Stimulated activated CD8-positive, alpha-beta memory T cell treated with anti-CD3 and anti-CD28 coated beads, Interleukin-2, amount 100 ng/mL, for 1 hour (primary cell): ENCODE data around the gene ASPRV1.
"Not testable (repeated sequence)": the region's sequence is repeated elsewhere in the genome, so short reads cannot be mapped to it uniquely, and the experiment has no call there.

ENCODE experiments used
- DNase-seq, 2 donors: peaks; one replicate each; pipeline ENCODE4 v3.0.0-alpha.2; 2020; ENCODE audit warnings: low read depth in 2 of 2

Gene ASPRV1

GRCh38 chr2:69960821-69961220 lies 610 bp downstream of the ASPRV1 start:
- DNase-seq, result no peak

DNA sequence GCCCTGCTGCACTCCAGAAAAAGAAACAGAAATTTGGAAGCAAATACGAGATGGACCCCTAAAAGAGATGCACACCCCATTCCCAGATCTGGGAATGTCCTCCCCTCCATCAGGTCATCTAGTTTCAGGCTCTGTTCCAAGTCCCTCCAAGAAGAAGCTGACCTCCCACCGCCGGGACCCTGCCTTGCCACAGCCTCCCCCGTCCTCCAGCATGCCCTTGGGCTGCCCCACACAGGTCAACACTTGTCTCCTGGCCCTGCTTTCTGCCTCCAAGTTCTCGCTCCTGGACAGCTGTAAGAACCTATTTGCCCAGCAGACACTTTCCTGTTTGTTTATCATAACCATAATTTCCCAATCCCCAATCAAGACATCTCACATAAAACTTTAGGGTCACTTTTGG lies 2.0 kb downstream of the ASPRV1 start:
- no peak for DNase-seq

DNA sequence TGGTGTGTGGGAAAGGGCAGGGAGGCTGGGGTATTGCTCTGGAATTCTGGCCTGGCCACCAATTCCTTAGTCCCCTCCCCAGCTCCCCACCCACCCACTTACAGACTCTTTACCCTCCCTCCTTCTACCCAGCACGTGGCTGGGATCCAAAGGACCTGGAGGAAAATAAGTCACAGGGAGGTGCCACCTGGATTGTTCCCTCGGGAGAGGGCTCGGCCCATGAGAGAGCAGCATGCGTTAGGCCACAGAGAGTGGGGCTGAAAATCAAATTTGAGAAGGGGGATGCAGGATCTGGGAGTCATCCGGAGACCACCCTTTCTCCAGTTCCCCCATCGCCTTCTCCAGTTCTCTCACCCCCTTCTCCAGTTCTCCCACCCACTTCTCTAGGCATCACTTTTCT lies 3.0 kb downstream of the ASPRV1 start:
- DNase-seq, result no peak

DNA sequence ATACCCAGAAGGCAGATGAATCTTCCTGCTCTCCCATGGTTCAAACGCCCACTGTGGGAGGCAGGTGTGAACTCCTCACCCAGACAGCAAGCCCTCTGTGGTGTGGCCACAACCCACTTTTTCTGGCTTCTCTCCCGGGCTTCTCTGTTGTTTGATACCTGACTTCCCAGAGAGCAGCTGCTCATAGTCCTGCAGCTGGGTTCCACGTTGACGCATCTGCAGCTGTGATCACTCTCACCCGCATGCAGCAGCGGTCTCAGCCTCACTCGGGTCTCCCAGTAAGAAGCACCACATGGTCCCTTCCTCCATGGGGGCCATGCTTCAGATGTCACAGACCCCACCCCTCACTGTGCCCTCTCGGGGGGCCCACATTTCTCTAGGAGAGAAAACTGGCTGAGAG lies 3.5 kb downstream of the ASPRV1 start:
- DNase-seq, result no peak

DNA sequence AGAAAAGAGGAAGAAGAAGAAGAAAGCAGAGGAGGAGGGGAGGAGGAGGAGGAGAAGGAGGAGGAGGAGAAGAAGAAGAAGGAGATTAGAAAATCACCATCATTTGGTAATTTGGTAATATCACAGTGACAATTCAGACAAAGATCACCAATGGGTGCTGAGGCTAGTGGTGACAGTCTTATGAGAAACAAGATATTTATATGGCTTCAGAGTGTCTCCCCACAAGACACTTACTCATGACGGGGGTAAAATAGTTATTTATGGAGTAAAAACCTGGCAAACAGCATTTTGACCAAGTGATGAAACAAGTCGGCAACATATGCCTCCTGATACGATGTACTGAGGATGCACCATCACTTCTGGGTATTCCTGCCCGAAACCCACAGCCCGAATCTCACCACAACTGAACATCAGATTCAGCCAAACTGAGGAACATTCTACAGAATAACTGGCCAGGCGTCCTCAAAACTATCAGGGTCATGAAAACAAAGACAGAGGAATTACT lies 4.9 kb downstream of the ASPRV1 start:
- DNase-seq, result no peak

DNA sequence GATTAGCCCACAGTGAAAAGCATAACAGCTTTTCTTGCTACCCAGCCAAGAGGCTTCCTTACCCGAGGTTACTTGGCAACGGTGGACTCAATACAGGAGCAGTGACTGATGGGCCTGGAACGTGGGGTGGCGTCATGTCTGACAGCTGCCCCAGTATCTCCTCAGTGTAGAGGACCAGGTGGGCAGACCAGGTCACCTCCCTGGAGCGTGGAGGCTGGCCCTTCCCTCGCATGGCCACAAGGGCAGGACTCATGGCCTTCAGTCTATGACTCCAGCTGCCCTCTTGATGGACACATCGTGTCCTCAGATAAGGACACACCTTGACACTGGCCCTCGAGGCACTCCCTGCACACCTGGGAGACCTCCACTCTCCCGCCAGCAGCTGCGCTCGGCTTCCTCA lies 6.4 kb downstream of the ASPRV1 start:
- DNase-seq, result no peak

DNA sequence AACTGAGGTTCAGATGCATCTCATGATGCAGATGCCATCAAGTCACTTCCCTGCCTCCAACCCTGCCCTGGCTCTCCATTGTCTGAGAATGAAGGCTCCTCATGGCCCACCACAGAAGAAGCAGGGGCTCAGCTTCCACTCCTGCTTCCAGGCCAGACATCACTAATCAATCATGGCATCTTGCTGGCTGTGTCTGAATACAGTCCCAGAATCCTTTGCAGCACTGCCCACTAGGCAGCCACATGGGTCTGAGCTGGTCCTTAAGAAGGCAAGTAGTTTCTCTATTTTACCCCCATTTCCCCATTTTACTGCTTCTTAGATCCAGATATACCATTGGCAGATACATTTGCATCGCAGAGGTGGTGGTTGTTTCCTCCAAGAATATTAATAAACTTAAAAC lies 7.3 kb downstream of the ASPRV1 start:
- no peak for DNase-seq

- DNase-seq, result no peak
Observed at GRCh38 chr2:69952336-69953115, 8.9 kb downstream of the ASPRV1 start.

DNA sequence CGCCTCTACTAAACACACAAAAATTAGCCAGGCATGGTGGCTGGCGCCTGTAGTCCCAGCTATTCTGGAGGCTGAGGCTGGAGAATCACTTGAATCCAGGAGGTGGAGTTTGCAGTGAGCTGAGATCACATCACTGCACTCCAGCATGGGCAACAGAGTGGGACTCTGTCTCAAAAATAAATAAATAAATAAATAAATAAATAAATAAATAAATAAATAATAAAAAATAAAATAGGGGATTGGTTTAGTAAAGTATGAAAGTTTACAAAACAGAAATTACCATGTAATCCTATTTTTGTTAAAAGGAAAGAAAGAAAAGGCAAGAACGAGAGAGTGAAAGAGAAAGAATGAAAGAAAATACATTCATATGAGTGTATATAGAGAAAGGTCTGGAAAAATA lies 10.8 kb downstream of the ASPRV1 start:
- not testable (repeated sequence) for DNase-seq

DNA sequence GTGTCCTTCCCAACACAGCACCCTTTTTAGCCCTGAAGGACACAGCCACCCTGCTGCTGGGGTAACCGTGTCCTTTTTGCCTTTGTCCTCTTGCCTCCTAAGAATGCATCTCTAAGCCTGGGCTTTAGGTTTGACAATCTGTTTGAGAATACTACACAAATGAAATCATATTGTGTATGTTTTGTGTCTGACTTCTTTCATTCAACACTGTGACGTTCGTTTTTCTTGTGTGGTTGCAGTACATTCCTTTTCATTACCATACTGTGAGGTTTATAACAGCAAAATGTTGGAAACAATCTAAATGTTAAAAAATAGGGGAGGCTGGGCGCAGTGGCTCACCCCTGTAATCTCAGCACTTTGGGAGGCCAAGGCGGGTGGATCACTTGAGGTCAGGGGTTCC lies 11.2 kb downstream of the ASPRV1 start:
- DNase-seq, result no peak

DNA sequence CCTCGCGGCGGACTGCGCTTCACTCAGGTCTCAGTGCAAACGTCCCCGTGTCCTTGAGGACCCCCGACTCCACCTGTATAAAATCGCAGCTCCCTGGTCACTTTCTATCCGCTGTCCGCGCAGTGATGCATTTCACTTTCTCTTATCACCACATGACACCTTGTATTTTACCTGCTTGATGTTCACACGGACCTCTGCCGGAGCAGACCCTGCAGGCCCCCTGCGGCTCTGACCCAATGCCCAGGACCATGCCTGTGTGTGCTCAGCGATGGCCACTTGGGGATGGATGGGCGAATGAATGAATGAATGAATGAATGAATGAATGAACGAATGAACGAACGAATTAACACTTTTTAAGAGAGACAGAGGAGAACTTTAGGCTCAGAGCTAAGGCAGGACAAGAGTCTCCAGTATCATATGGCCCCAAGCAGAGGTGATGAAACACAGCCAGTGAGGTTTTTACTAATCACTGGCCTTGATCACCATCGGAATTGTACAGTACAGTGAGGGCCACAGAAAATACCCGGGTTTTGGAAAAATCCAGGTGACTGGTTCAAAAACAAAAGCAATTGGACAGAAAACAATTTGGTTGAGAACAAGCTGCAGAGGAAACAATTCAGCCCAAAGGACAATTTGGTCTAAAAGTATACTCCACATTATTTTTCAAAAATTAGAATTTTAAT lies 12.3 kb downstream of the ASPRV1 start:
- no peak for DNase-seq

DNA sequence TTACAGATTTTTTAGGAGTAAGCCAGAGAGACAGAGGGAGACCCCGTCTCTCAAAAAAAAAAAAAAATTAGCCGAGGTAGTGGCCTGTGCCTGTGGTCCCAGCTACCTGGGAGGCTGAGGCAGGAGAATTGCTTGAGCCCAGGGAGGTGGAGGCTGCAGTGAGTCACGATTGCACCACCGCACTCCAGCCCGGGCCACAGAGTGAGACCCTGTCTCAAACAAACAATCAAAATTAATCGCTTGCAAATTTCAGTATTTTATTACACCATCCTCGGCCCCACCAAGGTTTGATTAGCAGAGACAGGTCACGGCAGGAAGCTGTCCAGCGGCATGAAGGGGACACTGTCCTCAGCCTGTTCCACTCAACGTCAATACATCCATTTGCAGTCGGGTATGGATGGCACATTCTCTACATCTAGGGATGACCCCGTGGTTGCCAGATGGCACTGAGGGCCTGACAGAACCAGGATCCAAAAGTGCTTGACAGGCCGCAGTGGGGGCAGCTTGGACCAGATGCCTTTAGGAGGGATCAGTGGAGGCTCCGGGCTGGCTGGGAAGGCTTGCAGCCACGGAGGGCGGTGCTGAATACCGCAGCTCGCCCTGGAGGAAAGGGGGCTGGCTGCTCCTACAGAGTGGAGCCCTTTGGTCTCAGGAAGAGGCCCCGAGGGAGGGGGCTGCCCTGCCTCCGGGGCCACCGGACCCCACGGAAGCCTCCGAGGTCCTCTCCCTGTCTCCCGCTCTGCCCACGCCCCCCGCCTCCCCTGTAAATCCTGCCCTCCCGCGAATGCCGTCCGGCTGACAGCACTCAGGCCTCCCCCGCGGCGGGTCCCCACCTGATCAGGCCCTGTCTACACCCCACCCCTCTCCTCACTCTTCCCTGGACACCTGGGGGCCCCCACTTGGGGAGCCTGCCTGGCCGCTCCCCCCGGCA lies 13.1 kb downstream of the ASPRV1 start:
- no peak for DNase-seq

GRCh38 chr2:69947325-69947931 lies 14.0 kb downstream of the ASPRV1 start:
- DNase-seq, result no peak

GRCh38 chr2:69946351-69947324 lies 14.8 kb downstream of the ASPRV1 start:
- peak; percentile 16 to 24 for DNase-seq

- no peak for DNase-seq
Observed at GRCh38 chr2:69945941-69946340, 15.5 kb downstream of the ASPRV1 start.

DNA sequence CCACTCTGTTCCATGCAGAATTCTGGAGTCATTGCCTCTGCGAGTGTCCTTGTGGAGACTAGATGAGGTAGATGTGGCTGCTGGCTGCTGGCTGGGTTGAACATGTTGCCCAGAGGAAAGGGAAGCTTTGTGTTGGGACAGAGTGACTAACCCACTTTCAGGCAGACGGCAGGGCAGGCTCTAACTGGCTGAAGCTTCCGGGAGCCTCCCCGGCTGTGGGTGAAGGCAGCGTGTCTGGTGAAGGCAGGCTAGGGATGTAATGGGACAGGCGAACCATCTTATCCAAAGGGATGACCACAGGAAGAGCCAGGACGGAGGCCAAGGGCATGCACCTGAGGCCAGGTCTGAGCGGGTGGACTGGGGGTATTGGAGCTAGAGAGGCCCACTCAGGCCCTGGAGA lies 16.0 kb downstream of the ASPRV1 start:
- DNase-seq, result no peak

GRCh38 chr2:69944756-69945155 lies 16.7 kb downstream of the ASPRV1 start:
- no peak for DNase-seq

- no peak for DNase-seq
Observed at GRCh38 chr2:69943843-69944525, 17.4 kb downstream of the ASPRV1 start.

GRCh38 chr2:69943000-69943842 lies 18.2 kb downstream of the ASPRV1 start:
- DNase-seq, result no peak
